ENCODE results near the gene AHCY.
"Not testable (repeated sequence)": the region's sequence is repeated elsewhere in the genome, so short reads cannot be mapped to it uniquely, and the experiment has no call there.

AHCY gene

DNA sequence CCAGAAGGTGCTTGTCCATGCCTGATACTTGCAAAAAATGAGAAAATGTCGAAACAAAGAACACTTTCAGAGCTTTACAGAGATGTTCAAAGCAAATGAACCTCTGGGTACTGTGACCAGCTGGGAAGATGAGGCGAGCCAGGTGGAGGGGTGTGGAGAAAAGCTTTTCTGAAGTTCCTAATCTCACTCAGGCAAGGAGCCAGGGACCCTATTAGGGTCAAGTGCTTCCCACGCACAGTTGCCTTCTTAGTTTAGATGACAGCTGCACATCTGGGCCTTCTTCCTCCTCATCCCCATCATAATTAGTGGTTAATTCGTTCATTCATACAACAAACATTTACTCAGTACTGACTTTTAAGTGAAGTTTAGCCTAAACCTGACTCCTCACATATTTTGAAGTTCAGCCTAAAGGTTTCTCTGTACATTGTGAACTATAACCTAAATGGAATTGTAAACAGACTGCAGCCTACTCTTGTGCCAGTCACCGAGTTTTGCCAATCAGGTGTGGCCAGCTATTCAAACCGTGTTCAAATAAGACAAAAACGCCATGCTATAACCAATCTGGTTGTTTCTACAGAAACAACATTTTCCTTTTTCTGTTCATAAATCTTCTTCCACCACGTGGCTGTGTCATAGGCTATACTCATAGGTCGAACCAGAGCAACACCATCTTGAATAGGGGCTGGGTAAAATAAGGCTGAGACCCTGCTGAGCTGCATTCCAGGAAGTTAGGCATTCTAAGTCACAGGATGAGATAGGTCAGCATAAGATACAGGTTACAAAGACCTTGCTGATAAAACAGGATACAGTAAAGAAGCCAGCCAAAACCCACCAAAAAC, 19.3 kb upstream of the AHCY start:
- no peak for DNase-seq (ENCODE audit: low read depth)

DNA sequence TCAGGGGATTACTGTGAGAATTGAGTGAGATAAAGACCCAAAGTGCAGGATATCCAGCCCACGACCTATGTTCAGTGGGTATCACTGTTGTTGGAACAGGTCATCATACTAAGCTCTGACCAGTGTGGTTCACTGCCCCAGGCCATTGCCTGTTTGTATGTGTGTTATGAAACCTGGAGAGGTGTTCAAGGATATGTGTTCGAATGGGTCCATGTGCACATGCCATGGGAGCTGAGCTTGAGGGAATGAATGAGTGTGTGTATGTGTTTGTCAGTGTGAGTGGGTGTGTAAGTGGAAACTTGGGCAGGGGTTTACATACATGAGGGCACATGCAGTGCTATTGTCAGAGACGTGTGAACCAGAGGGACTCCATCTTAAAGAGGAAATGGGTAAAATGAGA, 17.7 kb upstream of the AHCY start:
- DNase-seq (ENCODE audit: low read depth): no peak

DNA sequence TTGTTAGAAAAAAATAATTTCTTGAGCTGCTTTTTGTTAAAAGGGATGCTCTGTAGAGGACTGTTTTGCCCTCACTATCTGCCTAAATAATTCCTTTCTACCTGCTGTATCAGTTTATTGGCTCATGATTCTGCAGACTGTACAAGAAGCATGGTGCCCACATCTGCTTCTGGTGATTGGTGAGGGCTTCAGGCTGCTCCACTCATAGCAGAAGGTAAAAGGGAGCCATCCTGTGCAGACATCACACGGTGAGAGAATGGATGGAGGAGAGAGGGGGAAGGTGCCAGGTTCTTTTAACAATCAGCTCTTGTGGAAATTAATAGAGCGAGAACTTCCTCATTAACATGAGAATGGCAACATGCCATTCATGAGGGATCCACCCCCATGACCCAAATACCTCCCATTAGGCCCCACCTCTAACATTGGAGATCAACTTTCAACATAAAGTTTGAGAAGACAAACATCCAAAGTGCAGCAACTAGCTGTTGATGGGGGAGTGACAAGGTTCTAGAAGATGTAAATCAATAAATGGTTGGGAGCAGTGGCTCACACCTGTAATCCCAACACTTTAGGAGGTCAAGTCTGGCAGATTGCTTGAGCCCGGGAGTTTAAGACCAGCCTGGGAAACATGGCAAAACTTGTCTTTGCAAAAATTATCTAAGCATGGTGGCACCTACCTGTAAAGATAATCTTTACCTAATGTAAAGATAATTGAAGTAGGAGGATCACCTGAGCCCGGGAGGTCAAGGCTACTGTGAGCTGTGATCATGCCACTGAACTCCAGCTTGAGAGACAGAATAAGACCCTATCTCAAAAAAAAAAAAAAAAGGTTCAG, 15.7 kb upstream of the AHCY start:
- DNase-seq (ENCODE audit: low read depth): no peak

DNA sequence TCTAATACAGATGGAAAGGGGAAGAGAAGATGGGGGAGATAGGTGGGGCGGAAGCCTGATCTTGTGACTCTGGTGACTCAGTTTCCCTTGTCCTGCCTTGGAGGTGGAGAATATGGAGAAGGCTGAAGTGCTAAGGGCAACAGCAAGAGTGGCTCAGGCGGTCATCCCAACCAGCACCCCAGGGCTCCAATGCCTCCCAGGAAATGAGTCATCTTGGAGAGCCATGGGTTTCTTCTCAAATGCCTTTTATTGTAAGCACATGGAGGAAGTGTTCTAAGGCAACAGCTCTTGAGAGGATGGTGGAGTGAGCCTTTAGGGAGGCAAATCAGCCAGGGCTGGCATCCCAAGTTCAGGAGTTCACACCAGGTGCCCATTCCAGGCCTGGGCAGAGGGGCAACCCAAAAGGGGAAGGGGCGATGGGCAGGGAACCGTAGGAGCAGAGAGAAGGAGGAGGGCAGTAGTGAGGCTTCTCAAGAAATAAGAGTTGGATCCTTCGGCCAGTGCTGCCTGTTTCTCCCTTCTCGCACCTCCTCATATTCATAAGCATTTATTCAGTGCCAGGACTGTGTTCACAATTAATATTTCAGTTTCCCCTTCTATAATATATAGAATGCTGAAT, 13.2 kb upstream of the AHCY start:
- no peak for DNase-seq (ENCODE audit: low read depth)

DNA sequence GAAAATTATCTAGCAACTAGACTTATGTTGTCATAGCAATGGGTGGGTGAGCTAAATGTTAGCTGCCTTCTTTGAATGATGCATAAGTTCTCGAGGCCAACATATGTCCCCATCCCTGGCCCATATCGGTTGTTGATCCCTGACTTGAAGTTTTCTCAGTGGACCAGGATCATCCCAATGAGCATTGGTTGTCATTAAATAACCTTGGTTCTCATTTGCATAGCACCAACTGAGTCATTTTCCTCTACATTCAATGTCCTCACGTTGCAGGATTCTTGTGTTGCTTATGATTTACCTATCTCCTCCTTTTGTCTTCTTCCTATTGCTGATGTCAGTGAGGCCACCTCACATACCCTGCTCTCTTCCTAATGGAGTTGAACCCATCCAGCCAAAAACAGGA, 12.1 kb upstream of the AHCY start:
- no peak for DNase-seq (ENCODE audit: low read depth)

DNA sequence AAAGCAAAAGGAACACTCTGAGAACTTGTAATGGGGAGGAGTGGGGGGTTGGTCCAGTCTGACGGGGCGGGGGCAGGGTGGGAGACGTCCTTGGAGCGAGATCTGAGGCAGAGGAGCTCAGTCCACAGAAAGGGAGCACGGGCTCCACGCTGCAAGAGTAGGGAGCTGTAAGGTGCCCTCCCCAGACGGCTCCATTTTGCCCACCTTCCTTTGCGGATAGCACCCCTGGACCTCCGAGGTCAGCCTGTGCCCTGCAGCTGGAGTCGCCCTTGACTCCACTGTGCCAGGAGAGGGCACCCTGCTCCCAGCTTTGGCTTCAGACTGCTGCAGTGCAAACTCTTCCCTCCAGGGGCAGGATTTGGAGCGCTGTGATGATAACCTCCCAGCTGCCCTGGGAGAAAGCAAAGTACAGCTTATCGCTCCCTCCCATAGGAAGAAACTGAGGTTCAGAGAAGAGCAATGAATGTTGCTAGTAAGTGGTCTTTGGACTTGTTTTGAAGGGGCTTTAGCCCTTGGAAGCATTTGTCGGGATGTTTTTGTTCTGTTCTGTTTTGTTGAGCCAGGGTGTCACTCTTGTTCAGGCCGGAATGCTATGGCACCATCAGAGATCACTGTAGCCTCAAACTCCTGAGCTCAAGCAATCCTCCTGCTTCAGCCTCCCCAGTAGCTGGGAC, 9.5 kb upstream of the AHCY start:
- peak; percentile 75 for DNase-seq (ENCODE audit: low read depth)

DNA sequence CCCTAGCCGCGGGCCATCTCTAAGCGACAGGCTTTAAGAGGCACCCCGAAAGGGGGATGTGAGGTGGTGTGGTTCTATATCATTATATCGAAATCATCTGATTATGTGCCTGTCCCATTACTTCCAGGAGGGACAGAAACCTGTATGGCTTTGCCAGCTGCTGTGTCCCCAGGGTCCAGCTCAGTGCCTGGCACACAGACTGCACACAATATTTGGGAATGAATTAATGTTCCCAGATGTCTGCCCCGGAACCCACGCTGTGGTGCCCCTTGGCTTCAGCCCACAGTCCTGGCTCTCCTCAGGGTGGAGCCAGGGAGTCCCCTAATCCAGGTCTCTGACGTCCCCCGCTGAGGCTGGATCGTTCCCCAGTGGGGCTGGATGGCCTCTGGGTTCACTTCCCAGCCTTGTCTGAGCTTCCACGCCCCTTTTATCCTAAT, 8.9 kb upstream of the AHCY start:
- DNase-seq (ENCODE audit: low read depth): no peak

DNA sequence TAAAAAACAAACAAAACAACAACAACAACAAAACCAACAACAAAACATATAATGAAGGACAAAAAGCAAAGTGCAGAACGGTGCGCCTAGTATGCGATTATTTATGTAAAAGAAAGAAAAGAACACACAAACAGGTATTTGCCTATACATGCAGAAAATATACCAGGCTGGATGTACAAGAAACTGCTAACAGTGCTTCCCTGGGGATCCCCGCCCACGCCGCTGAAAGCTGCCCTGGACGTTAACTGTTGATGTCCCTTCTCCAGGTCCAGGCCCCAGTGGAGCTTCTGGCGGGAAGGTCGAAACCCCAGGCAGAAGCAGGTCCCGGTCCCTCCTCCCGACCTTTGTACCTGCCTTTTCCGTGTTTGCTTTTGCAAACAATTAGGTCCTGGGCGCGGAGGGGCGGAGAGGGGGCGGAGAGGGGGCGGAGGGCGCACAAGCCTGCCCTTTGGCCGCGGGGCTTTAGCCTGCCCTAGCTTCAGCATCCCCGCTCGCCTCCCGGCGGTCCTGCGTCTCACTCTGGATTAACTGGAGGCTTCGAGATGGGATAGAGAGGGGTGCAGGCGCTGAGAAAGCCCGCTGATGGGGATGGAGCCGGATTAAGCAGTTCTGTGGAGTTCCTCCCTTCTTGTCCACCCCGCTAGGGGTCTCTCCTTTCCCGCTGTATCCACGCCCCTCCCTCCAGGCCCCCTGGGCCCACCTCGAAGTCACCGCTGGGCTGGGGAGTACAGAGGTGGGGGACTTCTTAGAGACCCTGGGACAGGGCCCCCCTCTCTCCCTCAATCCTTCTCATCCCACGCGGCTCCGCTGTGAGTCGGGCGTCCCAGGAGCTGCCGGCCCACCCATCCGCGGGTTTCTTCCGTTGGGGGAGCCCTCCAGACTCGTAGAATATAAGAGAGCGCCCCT, 8.2 kb upstream of the AHCY start:
- no peak for DNase-seq (ENCODE audit: low read depth)

DNA sequence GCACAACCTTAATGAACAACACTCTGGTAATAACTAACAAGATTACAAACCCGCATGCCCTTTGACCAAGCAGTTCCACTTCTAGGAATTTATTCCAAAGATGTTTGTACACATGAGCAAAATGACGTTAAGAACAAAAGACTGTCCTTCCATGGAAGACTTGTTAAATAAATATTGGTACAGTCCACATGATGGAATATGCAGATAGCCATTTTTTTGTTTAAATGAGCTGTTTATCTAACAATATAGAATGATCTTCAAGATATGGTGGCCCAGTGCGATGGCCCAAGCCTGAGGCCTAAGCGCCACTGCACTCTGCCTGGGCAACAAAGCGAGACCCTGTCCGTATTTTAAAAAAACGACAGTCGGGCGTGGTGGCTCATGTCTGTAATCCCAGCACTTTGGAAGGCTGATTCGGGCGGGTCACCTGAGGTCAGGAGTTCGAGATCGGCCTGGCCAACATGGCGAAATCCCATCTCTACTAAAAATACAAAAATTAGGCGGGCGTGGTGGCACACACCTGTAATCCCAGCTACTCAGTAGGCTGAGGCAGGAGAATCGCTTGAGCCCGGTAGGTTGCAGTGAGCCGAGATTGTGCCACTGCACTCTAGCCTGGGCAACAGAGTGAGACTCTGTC, 7.4 kb upstream of the AHCY start:
- DNase-seq (ENCODE audit: low read depth): no peak

DNA sequence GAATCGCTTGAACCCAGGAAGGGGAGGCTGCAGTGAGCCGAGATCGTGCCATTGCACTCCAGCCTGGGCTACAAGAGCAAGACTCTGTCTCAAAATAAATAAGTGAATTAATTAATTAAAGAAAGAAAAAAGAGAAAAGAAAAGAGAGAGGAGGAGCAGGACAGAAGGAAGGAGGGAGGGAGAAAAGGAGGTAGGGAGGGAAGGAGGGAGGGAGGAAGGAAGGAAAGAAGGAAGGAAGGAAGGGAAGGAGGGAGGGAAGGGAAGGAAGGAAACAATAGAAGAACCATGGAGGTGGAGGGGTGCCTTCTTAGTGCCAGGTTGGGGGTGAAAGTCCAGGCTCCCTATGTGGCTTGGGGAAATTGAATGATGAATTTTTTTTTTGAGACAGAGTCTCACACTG, 6.5 kb upstream of the AHCY start:
- DNase-seq (ENCODE audit: low read depth): no peak

DNA sequence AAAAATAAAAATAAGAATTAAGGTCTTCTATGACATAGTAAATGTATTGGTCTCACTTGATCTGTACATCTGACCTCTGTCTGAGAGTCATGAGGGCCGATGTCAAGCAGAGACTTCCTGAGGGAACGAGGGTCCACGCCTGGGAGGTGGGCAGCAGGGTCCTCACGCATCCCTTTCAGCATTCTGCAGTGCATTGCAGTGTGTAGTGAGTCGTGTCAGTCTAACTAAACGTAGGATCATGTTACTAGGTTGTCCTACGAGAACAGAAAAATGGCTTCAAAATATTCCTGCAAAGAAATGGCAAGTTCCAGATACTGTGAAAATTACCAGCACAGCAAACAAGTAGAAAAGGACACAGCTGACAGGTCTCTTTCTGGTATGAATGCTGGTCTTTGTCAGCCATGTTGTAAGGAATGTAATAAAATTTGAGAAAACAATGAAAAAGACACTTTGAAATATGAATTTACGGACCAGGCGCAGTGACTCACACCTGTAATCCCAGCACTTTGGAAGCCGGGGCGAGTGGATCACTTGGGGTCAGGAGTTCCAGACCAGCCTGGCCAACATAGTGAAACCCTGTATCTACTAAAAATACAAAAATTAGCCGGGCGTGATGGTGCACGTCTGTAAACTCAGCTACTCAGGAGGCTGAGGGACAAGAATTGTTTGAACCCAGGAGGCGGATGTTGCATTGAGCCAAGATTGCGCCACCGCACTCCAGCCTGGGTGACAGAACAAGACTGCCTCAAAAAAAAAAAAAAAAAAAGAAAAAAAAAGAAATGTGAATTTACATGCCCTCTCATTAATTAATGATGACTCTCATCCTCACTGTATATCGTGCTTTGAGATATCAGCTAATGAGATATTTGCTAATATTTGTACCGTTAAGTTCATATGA, 2.4 kb upstream of the AHCY start:
- no peak for DNase-seq (ENCODE audit: low read depth)

DNA sequence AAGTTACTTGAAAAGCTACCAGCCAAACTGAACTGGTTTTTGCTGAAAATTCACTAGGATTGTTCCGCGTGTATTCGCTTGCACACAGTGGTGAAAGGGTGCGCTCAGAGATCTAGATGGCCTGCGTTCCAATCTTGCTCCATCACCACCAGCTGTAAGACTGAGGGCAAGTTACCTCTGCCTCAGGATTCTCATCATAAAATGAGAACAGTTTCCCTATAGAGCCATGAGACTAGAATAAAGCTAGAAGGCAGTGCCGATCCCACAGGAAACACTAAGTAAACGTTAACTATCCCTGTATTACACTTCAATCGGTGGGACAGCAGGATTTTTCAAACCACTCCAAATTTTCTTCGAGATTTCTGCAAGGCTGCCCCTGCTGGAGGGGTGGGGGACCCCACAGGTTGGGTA, 838 bp downstream of the AHCY start:
- no peak for DNase-seq (ENCODE audit: low read depth)

DNA sequence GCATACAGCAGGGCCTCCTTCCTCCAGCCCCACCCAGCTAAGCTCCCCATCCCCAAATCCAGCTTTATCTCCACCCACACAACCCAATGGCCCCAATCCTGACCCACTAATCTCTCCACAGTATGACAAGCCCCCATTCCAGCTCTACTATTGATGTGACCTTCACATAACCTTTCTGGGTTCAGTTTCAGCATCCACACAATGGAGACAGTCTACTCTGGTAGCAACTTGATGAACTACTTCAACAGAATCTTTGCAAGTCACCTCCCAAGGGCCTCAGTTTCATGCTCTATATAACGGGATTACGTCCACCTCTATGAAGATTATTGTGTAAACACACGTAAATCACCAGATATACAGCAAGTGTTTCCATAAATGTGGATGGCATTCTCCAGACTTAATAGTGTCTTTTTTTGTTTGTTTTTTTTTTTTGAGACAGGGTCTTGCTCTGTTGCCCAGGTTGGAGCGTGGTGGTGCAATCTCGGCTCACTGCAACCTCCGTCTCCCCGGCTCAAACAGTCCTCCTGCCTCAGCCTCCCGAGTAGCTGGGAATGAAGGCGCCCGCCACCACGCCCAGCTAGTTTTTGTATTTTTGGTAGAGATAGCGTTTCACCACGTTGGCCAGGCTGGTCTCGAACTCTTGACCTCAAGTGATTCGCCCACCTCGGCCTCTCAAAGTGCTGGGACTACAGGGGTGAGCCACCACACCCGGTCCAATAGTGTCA, 1.4 kb downstream of the AHCY start:
- no peak for DNase-seq (ENCODE audit: low read depth)

DNA sequence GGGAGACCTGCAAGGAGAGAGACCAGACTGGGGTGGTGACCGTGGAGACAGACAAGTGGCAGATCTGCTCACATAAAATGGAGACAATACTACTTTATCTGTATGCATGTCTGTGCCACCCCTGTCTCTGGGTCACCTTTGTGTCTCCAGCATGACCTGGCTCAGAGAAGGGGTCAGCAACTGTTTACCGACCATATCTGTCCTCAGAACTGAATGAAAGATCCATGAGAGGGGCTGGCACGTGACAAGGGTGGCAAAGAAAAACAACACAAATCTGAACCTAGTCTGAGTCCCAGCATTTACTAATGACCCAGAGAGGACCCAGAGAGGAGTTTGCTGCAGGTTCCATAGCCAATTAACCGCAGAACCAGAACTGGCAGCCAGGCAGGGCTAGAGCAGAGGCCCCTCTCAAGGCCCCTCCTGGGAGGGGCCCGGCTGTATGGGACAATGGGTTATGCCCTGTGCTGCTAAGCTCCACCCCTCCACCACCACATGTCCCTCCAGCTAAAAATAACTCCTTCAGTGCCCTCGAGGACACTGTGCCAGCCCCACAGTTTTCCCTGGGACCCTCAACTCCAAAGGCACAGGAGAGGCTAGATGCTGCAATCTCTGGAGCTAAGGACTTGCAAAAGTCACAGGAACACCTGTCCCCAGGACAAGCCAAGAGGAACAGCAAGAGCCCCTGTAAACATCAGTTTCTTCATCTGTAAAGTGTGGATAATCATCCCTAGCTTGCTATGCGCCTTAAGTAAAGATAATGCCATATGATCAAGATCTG, 2.2 kb downstream of the AHCY start:
- DNase-seq (ENCODE audit: low read depth): no peak

DNA sequence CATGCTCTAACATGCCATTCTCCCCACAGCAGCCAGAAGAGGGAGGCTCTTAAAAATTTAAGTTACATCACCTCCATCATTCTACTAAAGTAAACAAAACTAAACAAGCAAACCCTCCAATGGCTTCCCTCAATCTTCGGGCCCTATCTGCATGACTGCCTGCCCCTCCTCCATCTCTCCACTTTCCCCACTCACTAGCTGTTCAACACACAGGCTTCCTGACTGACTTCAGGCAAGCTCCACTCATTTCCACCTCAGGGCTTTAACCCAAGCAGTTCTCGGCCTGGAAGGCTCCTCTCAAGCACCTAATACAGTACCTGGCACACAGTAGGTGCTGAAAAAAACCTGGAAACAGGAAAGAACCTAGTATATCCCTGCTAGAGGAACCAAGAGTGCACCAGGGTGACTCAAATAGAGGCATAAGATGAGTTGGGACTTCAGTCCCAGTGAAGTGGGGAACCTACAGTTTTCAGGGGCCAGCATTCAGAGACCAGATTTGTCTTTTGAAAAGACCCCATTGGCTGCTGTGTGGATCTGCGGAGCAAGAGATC, 2.8 kb downstream of the AHCY start:
- DNase-seq (ENCODE audit: low read depth): no peak

DNA sequence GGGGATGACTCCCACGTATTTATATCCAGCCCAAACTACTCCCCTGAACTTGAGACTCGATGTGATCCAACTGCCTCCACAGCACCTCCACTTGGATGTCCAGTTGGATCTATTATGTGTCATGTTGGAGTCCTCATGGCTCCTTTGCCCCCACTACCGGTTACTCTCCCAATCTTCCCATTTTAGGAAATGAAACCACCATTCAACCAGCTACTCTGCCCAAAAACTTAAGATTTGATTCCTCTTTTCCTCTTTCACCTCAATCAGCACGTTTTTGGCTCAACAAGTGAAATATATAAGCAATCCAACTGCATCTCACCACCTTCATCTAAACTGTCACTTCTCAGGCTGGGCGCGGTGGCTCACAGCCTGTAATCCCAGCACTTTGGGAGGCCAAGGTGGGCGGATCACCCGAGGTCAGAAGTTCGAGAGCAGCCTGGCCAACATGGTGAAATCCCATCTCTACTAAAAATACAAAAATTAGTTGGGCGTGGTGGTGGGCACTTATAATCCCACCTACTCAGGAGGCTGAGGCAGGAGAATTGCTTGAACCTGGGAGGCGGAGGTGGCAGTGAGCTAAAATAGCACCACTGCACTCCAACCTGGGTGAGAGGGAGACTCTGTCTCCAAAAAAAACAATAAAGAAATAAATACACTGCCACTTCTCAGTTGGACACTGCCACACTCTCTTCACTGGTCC, 3.4 kb downstream of the AHCY start:
- DNase-seq (ENCODE audit: low read depth): no peak

DNA sequence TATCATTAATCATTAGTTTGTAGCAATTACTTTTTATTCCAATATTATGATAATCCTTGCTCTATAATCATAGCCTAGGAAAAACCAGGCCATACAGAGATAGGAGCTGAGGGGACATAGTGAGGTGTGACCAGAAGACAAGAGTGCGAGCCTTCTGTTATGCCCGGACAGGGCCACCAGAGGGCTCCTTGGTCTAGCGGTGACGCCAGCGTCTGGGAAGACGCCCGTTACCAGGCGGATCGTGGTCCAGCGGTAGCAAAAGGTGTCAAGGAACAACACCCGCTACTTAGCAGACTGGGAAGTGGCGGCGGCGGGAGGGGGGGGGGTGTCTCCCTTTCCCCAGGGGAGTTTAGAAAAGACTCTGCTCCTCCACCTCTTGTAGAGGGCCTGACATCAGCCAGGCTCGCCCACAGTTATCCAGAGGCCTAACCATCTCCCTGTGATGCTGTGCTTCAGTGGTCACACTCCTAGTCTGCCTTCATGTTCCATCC, 4.8 kb downstream of the AHCY start:
- not testable (repeated sequence) for DNase-seq (ENCODE audit: low read depth)
